ENCODE results near the gene STX4.

- TF ChIP-seq EZH2 (IDR thresholded peaks at IDR 0.05; ENCODE audit: low read length) (no peak), CTCF (optimal IDR thresholded peaks at IDR 0.05 in 1 of 3, IDR thresholded peaks at IDR 0.05 in 1 of 3, conservative IDR thresholded peaks at IDR 0.05 in 1 of 3; ENCODE audit: extremely low read depth in 1 of 3, insufficient read depth in 2 of 3, low read length in 3 of 3) (no peak)
These were observed 50.6 kb downstream of the STX4 start for GRCh38 chr16:31083981-31084380.
